Right kidney (tissue), 1 donor: ENCODE data around the gene ERN1.
"Not testable (repeated sequence)": the region's sequence is repeated elsewhere in the genome, so short reads cannot be mapped to it uniquely, and the experiment has no call there.

ENCODE experiments used
- DNase-seq: peaks from one replicate; pipeline ENCODE4 v3.0.0-alpha.2; 2016

The ERN1 gene

DNA sequence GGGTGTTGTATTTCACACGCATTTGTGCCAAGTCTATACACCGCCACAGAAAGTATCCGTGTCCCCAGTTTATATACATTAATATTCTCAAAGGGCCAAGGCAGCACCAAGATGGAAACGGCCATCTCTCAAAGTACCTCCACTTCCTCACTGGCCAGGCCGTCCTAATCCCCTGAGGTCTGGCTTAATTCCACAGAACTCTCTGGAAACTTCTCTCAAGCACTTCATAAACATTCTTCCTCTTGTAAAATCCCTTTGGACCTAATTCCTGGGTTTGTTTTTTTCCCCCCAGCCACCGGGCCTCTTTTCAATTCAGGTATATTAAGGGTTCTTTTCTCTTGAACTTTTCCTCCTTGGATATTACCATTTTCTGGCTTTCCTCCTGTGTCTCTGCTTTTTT, 5.1 kb upstream of the ERN1 start:
- no peak for DNase-seq

DNA sequence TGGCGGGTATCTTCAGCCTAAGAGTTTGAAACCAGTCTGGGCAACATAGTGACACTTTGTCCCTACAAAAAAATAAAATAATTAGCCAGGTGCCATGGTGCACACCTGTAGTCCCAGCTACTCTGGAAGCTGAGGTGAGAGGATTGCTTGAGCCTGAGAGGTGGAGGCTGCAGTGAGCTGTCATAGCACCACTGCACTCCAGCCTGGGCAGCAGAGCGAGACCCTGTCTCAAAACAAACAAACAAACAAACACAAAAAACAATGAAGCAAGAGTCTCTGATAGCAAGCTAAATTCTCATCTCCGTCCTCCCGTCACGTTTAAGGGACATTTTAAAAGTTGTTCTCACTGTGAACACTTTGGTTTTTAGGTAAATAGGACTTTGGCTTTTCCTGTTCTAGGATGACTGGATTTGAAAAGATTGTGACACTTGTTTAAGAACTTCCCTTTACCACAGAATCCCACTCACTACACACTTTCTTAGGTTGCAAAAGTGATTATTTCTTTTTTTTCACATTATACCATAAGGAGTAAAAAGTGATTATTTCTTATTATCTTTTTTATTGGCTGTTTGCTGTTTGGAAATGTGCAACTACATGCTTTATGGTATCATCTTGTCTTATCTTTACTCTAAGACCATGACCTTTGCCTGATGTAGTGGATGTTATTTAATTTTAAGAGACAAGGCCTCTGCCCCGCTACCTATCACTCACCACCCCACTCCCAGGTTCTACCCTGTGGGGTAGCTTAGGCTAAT, 4.4 kb upstream of the ERN1 start:
- no peak for DNase-seq

DNA sequence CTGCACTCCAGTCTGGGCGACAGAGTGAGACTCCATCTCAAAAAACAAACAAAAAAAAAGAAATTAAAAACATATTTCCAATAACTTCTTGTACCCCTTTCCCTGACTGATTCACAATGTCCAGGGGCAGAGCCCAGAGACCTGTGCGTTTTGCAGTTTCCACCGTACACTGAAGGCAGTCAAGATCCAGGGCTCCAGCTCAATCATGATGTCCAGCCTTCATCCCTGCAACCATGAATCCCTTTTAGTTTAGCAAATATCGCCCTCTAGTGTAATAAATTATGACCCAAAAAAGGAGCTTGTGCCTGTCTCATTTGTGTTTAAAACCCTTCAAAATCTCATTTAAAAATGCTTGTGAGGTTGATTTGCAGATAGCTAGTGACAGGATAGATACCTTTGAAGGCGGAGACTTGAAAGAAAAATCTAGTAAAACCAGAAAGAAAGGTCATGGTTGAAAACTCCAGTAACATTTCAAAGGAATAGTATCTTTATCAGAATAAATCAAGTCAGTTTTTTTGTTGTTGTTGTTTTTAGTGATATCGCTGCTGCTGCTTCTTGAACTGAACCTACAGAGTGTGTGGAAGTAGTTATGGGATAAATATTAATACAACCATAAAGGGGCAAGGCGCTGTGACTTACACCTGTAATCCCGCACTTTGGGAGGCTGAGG, 3.7 kb upstream of the ERN1 start:
- no peak for DNase-seq

DNA sequence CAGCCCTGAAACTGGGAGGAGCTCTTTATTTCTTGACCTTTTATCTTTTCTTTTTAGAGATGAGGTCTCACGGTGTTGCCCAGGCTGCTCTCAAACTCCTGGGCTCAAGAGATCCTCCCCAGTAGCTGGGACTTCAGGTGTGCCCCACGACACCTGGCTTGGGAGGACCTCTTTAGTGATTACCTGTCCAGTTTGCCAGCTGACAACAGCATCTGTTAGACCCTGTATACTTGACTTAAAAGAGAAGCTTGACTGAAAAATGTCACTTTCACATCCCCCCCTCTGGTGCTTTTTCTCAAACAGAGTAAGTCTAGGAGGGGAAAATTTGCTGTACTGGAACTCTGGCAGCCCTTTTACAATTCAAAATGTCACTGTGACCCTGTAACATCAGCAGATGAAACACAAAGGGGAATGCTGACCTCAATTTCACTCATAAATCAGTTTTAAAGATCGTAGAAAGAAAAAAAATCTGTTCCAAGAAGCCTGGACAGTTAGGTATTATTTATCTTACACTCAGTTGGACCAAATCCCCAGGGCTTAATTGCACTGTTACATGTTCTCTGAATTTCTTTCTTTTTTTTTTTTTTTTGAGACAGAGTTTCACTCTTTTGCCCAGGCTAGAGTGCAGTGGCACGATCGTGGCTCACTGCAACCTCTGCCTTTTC, 1.8 kb upstream of the ERN1 start:
- no peak for DNase-seq

DNA sequence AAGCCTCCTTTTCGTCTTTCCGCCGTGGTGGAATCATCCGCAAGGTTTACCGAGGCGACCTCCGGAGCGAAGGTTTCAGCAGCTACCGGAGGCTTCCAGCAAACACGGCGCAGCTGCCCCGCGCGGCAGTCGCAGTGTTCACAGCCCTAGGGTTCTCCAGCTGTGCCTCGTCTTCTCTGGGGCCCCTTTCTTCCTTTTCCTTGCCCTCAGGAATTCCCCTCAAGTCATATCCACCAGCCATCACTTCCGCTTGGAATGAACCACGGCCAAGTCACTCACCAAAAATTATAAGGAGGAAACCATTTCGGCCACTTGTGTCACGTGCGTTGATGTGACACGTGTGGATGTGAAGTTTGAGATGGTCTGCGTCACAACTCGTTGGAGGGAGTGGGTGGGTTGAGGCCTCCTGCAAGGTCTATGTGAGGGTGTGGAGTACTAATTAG, 636 bp upstream of the ERN1 start:
- no peak for DNase-seq

DNA sequence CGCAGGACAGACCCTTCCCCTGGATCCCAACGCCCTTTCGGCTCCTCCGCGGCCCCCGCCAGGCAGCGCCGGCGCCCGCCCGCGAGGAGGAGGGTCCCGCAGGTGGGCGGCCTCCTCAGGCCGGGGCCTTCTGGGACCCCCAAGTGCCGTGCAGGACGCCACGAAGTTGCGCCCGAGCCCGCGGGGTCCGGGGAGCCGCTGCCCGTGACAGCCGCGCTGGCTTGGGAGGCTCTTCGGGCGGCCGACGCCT, 504 bp downstream of the ERN1 start:
- no peak for DNase-seq

DNA sequence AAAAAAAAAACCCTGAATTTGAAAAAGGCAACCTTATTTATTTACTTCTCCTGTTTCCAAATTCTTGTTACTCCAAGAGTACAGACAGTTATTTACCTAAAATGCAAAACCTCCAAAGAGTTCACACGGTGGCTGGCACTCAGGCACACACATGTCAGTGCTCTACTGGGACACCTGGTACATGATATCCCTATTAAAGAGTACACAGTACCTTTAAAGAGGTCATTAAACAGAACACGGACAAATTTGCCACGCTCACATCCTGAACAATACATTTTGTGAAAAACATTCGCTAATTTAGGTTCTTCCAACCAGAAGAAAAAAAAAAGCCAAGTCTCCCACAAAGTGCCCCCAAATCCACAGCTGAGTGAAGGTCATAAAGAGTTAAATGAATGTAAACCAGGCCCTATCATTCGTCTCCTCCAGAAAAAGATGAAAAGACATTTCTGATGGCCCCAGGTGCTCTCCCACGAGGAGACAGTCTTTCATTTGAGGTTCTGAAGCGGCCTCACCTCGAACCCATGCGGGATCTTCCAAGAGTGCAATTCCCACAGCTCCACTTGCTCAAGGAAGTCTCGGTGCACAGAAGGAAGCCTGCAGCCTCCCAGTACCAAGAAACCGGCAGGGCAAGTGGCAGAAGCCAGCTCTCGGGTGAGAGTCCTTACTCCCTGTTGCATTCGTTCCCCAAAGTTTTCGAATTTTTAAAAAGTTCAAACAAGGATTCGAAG, 993 bp downstream of the ERN1 start:
- no peak for DNase-seq

DNA sequence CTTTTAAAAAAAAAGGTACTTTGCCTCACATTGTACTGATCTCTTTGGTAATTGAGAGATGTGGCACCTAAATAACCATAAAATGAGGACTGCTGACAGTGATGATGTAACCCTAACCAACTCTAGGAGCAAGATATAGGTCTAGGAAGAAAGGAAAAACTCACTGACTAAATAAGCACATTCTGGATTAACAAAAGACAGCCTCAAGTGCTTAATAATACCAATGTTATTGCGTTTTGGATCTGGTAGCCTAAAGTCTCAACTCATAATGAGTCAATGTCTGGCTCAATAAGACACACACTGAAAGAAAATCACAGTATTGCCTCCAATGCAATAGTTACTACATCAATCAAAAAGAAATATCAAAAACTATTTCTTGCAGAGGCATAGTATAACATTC, 3.0 kb downstream of the ERN1 start:
- DNase-seq, result no peak

DNA sequence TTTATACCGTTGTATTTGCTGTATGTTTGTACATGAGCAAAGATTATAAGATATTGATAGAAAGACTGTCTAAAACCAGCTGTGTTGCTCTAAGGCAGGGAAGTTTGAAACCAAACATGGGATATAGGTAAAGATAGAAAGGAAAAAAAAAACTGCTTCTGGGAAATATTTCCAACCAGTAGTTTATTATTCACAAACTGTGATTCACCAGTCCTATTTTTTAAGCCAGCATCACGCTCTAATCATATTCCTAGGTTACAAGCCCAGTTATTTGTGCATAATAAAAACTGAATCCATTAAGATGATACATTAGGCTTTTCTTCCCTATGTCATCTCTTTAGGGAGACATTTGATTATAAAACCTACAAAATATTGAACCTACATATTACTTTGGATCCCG, 4.0 kb downstream of the ERN1 start:
- no peak for DNase-seq

DNA sequence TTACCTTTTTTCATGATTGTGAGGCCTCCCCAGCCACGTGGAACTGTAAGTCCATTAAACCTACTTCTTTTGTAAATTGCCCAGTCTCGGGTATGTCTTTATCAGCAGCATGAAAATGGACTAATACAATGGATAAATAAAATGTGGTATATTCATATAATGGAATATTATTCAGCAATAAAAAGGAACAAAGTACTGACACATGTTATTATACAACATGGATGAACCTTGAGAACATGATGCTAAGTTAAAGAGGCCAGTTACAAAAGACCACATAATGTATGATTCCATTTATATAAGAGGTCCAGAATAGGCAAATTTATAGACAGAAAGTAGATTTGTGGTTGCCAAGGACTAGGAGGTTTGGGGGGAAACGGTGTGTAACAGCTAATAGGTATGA, 5.3 kb downstream of the ERN1 start:
- DNase-seq, result no peak

DNA sequence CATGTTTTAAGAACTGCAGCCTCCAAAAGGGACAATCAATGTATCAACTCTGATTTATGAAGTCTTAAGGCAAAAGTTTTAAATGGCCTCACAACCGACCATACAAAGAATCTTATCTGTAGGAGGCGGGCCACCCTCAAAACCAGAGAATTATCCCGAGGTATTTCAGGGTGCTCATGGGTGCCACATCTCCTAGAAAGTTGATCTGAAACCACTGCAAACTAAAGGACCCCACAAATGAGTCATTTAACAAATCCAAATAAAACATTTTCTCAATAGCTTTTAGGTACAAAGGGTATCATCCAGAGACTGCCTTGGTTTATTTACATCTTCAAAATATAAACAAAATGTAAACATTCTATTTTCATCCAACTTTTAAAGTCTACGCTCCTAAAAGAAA, 6.8 kb downstream of the ERN1 start:
- no peak for DNase-seq

DNA sequence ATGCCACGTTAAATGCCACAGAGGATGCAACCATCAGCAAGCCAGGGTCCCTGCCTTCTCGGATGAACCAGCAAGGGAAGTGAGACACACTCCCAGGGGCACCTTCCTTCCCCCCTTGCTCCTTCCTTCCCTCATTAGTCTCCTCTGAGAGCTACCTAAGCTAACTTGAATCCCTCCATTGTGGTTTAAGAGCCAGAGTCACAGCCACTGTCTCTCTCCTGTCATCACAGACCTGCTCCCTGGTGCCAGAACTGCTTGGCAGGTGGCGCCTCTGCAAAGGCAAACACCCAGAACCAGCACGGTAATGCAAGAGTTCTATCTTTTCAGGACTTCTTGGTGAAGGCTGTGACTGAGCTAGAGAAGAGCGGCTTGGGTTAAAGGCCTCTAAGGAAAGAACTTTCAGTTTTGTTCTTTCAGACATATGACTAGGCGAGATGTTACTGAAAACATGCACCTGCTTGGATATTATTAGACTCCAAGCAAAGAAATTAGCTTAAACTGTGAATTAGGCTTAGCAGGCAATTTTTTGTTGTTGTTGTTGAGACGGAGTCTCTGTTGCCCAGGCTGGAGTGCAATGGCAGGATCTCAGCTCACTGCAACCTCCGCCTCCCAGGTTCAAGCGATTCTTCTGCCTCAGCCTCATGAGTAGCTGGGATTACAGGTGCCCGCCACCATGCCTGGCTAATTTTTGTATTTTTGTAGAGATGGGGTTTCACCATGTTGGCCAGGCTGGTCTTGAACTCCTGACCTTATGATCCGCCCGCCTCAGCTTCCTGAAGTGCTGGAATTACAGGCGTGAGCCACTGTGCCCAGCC, 8.8 kb downstream of the ERN1 start:
- not testable (repeated sequence) for DNase-seq

DNA sequence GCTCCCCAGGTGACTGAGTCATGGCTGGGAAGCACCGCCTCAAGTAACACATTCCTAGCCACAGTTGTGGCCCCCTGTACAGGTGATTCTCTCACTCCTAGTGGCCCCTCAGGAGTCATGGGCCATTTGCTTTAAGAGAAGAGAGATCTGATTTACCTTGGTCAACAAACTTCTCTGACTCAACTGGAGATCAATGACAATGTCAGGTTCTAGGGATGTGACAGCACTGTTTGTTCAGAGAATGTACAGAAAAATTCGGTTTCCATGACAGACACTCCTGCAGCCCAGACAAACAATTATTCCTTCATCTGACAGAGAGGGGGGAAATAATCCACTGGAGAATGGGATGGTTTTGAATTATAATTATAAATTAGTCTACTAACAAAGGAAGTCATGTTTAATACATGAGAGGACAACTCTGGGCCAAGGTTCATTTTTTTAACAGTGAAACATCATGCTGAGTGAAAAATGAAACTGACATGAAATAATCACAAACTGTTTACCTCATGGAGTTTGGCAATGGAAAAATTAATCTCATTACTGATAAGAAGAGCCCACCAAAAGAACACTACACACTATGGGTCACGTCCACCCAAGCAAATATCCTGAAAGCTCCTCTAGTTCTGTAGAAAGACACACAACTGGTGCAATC, 9.7 kb downstream of the ERN1 start:
- DNase-seq, result no peak

DNA sequence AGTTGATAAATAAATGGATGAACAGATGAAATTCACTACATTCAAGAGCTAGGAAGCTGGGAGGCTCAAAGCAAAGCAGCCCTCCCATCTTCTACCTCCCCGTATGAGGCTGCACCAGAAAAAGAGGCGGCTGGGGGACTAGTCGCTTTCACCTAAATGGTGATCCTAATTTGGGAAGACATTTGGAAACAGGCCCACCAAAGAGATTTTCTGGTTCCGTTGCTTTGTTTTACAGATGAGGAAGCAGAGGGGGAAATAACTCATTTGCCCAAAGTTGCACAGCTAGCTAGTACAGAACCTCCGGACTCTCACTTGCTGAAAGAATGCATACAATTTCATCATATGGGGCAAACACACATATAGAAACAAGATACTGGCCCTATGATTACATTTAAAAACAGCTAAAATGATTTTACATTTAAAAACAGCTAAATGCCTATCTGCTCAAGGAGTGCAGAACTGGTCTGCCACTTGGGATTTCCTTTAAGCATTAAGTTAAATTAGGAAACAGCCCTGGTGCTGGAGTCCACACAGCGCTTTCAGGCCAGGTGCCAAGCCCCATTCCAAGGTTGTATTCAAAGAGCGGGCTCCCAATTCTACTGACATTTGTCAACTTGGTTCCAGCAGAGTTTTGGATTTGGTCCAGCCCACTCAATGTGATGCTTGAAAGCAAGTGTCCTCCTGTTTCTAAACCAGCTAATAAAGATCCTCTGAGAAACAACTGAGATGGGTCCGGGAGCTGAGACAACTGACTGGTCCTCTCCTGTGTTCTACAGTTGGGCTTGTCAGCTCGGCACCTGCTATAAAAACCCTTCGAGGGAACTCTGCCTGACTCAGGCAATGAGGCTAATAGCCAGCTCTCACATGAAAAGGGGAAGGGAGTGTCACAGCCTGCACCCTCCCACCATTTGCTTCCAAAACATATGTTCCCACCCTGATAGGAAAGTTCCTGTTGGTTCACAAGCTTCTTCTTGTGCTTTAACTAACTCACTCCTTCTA, 11.7 kb downstream of the ERN1 start:
- no peak for DNase-seq

DNA sequence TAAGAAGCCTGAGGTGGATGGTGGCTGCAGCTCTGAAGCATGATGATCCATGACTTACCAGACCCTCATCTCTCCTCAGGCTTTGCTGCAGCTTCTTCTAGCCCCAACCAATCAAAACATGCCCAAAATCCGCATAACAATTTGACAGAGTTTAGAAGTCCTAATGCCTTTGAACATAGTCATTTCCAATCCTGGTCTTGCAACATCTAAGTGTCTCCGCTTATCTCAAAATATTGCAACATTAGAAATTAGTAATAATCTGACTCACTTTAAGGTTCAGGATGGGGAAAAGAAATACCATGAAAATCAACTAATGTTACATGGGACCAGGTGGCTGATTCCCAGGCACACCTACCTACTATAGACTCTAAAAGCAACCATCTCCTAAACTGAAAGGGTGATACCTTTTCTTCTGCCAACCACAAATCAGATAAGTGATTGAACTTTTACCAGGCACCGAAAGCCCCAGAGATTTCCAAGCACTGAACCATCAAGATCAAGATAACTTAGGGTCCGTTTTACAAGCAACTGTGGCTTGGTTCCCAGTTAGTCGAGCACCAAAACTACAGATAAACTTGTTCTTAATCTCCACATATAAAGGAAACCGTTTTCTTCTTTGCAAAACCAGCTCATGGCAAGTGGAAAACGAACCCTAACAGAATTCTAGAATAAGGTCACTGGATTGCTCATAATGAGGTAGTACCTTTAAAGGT, 14.0 kb downstream of the ERN1 start:
- DNase-seq, result no peak

DNA sequence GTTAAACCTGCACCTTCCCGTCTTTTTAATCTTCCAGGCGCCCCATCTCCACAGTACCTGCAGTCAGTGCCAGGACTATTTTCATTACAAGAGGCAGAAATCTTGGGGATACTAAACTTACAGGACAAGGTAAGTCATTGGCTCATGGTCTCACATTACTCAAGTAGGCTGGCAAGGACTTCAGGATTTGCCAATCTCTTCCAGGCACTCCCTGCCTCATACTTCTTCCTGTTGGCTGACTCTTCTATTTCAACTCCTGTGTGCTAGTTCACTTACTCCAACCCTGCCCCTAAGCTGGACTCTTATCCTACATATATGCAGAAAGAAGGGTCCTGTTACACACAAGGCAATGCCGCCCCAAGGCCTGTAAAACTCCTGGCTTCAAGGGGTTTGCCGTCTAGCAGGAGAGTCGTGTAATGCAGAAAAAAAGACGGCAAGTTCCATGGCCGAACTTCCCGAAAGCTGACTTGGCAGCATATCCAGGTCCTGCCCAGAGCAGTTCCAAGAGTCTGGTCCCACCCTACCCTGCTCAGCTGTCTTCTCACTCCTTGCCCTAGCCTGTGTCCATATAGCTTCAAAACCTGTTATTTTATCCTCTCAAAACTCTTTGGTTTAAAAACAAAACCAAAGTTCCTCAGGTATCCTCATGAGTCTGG, 14.8 kb downstream of the ERN1 start:
- DNase-seq, result no peak

DNA sequence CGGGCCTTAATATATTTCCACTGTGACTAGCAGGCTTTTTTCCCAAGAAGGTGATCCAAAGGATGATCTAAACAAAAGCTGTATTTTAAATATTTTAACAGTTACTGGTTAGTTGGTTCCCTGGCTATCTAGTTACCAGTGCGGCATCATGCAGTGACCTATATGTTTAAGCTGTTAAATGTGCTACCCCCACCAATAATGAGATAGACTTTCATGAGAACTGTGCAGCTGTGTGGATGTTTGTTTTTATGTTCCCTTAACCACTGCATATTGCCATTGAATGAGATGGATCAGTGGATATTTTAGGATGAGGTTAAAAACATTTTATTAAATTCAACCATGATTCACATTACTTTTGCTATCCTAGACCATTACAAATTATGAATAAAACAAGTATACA, 16.9 kb downstream of the ERN1 start:
- DNase-seq, result no peak

DNA sequence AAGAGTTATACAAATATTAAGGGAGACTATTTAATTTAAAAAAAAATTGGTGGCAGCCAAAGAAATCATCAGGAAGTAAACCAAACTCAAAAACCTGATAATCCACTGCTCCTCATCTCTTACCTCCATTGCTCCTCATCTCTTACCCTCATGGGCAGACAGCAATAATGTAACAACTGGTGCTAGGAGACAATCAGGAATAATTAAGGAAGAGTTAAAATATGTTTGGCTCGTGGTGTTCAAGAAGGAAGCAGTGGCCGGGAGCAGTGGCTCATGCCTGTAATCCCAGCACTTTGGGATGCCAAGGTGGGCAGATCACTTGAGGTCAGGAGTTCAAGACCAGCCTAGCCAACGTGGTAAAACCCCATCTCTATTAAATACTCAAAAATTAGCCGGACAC, 18.1 kb downstream of the ERN1 start:
- DNase-seq, result no peak

DNA sequence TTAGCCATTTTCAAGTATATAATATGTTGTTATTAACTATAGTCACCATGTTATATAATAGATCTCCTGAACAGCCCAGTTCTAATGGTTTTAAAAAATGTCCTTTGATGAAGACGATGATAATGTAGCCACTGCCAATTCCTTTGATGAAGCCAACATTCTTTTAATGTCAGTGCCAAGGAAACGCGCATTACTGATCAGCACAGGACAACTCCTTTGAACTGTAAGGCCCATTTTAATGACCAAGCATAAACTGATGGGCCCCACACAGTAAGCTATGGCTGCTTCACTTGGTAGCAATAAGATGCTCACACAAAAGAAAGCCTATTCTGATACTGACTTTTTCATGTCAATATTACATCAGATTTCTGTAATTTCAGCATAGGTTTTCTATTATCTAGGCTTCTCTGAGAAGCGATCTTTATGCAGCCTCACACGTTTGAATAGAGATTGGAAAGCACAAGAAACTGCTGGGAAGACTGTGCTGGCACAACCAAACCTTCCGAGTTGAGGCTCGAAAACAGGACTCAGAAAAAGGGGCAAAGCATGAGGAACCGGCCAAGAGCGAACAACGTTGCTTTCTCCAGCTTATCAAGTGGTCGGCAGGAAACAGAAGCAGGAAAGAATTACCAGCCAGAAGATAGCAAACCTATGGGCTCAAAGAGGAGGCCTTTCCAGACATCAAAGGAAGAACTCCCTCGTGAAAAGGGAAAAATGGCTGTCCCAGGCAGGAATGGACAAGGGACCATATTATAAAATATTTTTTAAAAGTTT, 19.4 kb downstream of the ERN1 start:
- DNase-seq, result no peak
